Neural progenitor cell (in vitro differentiated cells): ENCODE measurements around the gene BBS9. TPM values are rescaled to one million over a fixed set of nuclear protein-coding genes. Genes with fewer than 3 reads are reported as not detected.

Source experiments
- DNase-seq: peaks from one replicate; pipeline ENCODE4 v3.0.0-alpha.2; 2016; ENCODE audit warnings: low spot score
- H2AFZ ChIP-seq: fragments of 200-600 bp; sonication (generic); replicated peaks from 2 replicates; pipeline ENCODE4 v1.6.1; 2016; ENCODE audit warnings: antibody characterized with exemption
- H3F3A ChIP-seq: fragments of 200-600 bp; sonication (generic); 2 replicates; pipeline ENCODE4 v1.6.1; 2016; ENCODE audit warnings: antibody characterized with exemption, low read depth
- H3K27ac ChIP-seq: fragments of 200-600 bp; sonication (generic); 2 replicates; pipeline ENCODE4 v1.5.1; 2016; ENCODE audit warnings: mild to moderate bottlenecking
- H3K27me3 ChIP-seq: fragments of 200-600 bp; sonication (generic); 2 replicates; pipeline ENCODE4 v1.6.1; 2016; ENCODE audit warnings: mild to moderate bottlenecking, moderate library complexity
- H3K36me3 ChIP-seq: fragments of 200-600 bp; sonication (generic); 2 replicates; pipeline ENCODE4 v1.5.1; 2016
- H3K4me1 ChIP-seq: fragments of 200-600 bp; sonication (generic); 2 replicates; pipeline ENCODE4 v1.6.1; 2016; ENCODE audit warnings: mixed run types
- H3K4me2 ChIP-seq: fragments of 200-600 bp; sonication (generic); 2 replicates; pipeline ENCODE4 v1.6.1; 2016
- H3K4me3 ChIP-seq: fragments of 200-600 bp; sonication (generic); 2 replicates; pipeline ENCODE4 v1.5.1; 2016
- H3K79me2 ChIP-seq: fragments of 200-600 bp; sonication (generic); 2 replicates; pipeline ENCODE4 v1.6.1; 2016; ENCODE audit warnings: low read depth
- H3K9ac ChIP-seq: fragments of 200-600 bp; sonication (generic); 2 replicates; pipeline ENCODE4 v1.6.1; 2016
- H3K9me3 ChIP-seq: fragments of 200-600 bp; sonication (generic); 2 replicates; pipeline ENCODE4 v1.5.1; 2016; ENCODE audit warnings: low read depth
- H4K20me1 ChIP-seq: fragments of 200-600 bp; sonication (generic); 2 replicates; pipeline ENCODE4 v1.6.1; 2016; ENCODE audit warnings: low read depth
- H3K27ac Mint-ChIP-seq: 3 replicates; pipeline ENCODE4 v1.8.0; 2021; ENCODE audit warnings: mixed read lengths
- H3K27me3 Mint-ChIP-seq: 2 replicates; pipeline ENCODE4 v1.8.0; 2022; ENCODE audit warnings: low read depth, mild to moderate bottlenecking, inconsistent platforms, moderate library complexity, mixed read lengths; ENCODE audit not compliant: insufficient read depth
- H3K36me3 Mint-ChIP-seq: 3 replicates; pipeline ENCODE4 v1.8.0; 2021; ENCODE audit warnings: mixed read lengths
- H3K4me1 Mint-ChIP-seq: 3 replicates; pipeline ENCODE4 v1.8.0; 2021; ENCODE audit warnings: mixed read lengths
- H3K4me3 Mint-ChIP-seq: 3 replicates; pipeline ENCODE4 v1.8.0; 2021; ENCODE audit warnings: mild to moderate bottlenecking, moderate library complexity, mixed read lengths
- H3K9me3 Mint-ChIP-seq: 3 replicates; pipeline ENCODE4 v1.8.0; 2020; ENCODE audit warnings: mixed read lengths
- CTCF ChIP-seq: fragments of 200-600 bp; sonication (generic); IDR thresholded peaks from 2 replicates; pipeline ENCODE4 v1.5.1; 2017; ENCODE audit warnings: antibody characterized with exemption, mild to moderate bottlenecking
- EZH2 ChIP-seq: fragments of 200-600 bp; sonication (generic); IDR thresholded peaks from 2 replicates; pipeline ENCODE4 v1.6.1; 2017; ENCODE audit warnings: antibody characterized with exemption, mild to moderate bottlenecking, moderate library complexity
- EZH2phosphoT487 ChIP-seq: fragments of 200-600 bp; sonication (generic); IDR thresholded peaks from 2 replicates; pipeline ENCODE4 v1.6.1; 2017; ENCODE audit warnings: antibody characterized with exemption
- total RNA-seq: library from RNA; depleted of rRNA; stranded (reverse); fragments of >200 nt; gene quantifications from 2 replicates; pipeline ENCODE4 v1.2.3, GENCODE V29; 2015; ENCODE audit warnings: low replicate concordance

Gene BBS9
- total RNA-seq, 1 donor from 2014 or later = 40.3 TPM

DNA sequence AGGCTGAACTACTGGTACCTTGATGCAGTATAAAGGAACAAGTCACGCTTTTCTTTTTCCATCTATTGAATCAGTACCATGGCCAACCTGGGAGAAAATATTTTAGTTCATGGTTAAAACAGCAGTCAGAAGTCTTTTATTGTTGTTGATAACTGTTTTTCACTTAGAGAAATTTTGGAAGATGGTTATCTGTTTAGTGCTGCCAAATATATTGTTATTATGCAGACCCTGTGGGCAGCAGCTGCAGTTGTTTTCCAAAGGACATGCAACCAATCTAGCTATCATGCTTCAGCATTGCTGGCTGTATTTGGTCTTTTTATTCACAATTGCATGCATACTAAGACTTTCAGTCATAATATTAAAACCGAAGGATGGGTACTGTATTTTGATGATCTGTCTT lies 169.5 kb downstream of the BBS9 start:
- Mint-ChIP-seq H3K27me3 (no peaks in the 10 kb centered on the region), H3K4me3 (no peak overlapping the region)

DNA sequence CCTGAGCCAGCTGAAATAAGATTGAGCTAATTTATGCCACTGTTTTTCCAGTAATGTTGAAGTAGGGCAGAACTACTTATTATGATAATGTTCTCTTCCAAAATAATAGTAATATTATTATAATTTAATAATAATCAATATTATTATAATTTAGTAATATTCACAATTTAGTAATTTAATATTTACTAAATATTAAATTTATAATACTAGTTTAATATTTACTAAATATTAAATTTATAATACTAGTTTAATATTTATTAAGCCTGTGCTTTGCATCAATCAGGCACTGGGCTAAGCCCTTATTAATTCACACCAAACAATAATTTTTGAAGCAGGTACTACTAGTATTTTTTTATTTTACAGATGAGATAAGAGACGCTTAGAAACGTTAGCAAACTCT lies 170.1 kb downstream of the BBS9 start:
- H3K9me3 Mint-ChIP-seq = peaks cover 28% of the 10 kb centered on the region
- H3K4me2 ChIP-seq = no peak overlapping the region
- no peak overlapping the region for H3K27ac Mint-ChIP-seq
- no peaks in the 10 kb centered on the region for H3K4me1 ChIP-seq
- peaks cover 5% of the 10 kb centered on the region for H3K36me3 Mint-ChIP-seq
- no peak overlapping the region for H3K4me3 Mint-ChIP-seq
- H3K4me1 Mint-ChIP-seq = no peaks in the 10 kb centered on the region
- H3K27me3 Mint-ChIP-seq = no peaks in the 10 kb centered on the region
- peaks cover 25% of the 10 kb centered on the region for H3K9me3 ChIP-seq
- no peak overlapping the region for H3K4me3 ChIP-seq
- no peak overlapping the region for H3K27ac ChIP-seq
- no peaks in the 10 kb centered on the region for H3K27me3 ChIP-seq
- H3F3A ChIP-seq = peaks cover 3% of the 10 kb centered on the region
- H3K9ac ChIP-seq = no peak overlapping the region
- no peak overlapping the region for H2AFZ ChIP-seq
- no peaks in the 10 kb centered on the region for H4K20me1 ChIP-seq
- peaks cover 4% of the 10 kb centered on the region for H3K36me3 ChIP-seq
- no peaks in the 10 kb centered on the region for H3K79me2 ChIP-seq
- TF ChIP-seq CTCF (no peak), EZH2 (no peak), EZH2phosphoT487 (no peak)
- DNase-seq = no peak

More for the DNA sequence above, 169.5 kb downstream of the BBS9 start:
- H3K9me3 ChIP-seq = peaks cover 25% of the 10 kb centered on the region
- no peaks in the 10 kb centered on the region for H4K20me1 ChIP-seq
- H3K9me3 Mint-ChIP-seq = peaks cover 28% of the 10 kb centered on the region
- DNase-seq = no peak
- no peaks in the 10 kb centered on the region for H3K4me1 Mint-ChIP-seq
- no peak overlapping the region for H3K4me2 ChIP-seq
- no peak overlapping the region for H2AFZ ChIP-seq
- no peaks in the 10 kb centered on the region for H3K79me2 ChIP-seq
- H3K9ac ChIP-seq = no peak overlapping the region
- no peaks in the 10 kb centered on the region for H3K4me1 ChIP-seq
- no peak overlapping the region for H3K4me3 ChIP-seq
- peaks cover 3% of the 10 kb centered on the region for H3F3A ChIP-seq
- H3K36me3 ChIP-seq = peaks cover 4% of the 10 kb centered on the region
- no peak overlapping the region for H3K27ac Mint-ChIP-seq
- H3K27me3 ChIP-seq = no peaks in the 10 kb centered on the region
- no peak for TF ChIP-seq EZH2
- TF ChIP-seq CTCF = no peak
- no peak for TF ChIP-seq EZH2phosphoT487
- peaks cover 5% of the 10 kb centered on the region for H3K36me3 Mint-ChIP-seq
- no peak overlapping the region for H3K27ac ChIP-seq

GRCh38 chr7:33300131-33300530 lies 170.8 kb downstream of the BBS9 start:
- Histone ChIP-seq H3K36me3 (peaks cover 4% of the 10 kb centered on the region), H3K9ac (no peak overlapping the region), H3K9me3 (peaks cover 25% of the 10 kb centered on the region), H3K4me2 (no peak overlapping the region), H3K27ac (no peak overlapping the region), H3K4me1 (no peaks in the 10 kb centered on the region), H2AFZ (no peak overlapping the region), H4K20me1 (no peaks in the 10 kb centered on the region), H3K4me3 (no peak overlapping the region), H3K27me3 (no peaks in the 10 kb centered on the region), H3F3A (peaks cover 3% of the 10 kb centered on the region), H3K79me2 (no peaks in the 10 kb centered on the region)
- no peaks in the 10 kb centered on the region for H3K27me3 Mint-ChIP-seq
- H3K4me3 Mint-ChIP-seq = no peak overlapping the region
- H3K9me3 Mint-ChIP-seq = peaks cover 30% of the 10 kb centered on the region
- no peak for DNase-seq
- no peaks in the 10 kb centered on the region for H3K4me1 Mint-ChIP-seq
- H3K36me3 Mint-ChIP-seq = peaks cover 5% of the 10 kb centered on the region
- no peak for TF ChIP-seq CTCF
- TF ChIP-seq EZH2phosphoT487 = no peak
- no peak for TF ChIP-seq EZH2
- no peak overlapping the region for H3K27ac Mint-ChIP-seq
